ENCODE measurements around the gene A4GALT.

DNA sequence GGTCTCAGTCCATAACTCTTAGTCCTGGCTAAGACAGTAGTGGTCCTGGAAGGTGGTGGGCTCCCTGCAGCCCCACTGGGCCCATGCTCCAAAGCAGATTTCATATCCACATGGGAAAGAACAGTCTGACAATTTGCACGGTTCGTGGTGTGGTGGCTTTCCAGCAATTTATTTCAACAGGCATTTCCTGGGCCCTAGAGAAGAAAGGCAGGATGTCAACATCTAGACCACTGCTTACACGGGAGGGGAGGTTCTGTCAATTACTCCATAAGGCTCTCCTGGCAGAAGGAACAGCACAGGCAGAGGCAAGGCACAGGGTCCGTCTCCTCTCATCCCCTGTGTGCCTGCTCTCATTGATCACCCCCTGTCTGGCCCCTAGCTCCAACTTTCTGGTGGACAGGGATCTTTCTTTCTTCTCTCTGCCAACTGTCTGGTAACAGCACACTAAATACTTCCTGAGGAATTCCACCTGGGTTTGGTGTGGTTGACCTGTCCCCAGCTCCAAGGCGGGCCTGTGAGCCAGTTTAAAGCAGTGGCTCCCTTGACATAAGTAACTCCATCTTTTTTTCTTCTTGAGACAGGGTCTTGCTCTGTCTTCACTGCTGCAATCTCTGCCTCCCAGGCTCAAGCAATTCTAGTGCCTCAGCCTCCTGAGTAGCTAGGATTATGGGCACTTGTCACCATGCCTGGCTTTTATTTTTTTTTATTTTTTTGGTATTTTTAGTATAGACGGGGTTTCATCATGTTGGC lies 5.1 kb upstream of the A4GALT start:
- TF ChIP-seq, protein P1, sequence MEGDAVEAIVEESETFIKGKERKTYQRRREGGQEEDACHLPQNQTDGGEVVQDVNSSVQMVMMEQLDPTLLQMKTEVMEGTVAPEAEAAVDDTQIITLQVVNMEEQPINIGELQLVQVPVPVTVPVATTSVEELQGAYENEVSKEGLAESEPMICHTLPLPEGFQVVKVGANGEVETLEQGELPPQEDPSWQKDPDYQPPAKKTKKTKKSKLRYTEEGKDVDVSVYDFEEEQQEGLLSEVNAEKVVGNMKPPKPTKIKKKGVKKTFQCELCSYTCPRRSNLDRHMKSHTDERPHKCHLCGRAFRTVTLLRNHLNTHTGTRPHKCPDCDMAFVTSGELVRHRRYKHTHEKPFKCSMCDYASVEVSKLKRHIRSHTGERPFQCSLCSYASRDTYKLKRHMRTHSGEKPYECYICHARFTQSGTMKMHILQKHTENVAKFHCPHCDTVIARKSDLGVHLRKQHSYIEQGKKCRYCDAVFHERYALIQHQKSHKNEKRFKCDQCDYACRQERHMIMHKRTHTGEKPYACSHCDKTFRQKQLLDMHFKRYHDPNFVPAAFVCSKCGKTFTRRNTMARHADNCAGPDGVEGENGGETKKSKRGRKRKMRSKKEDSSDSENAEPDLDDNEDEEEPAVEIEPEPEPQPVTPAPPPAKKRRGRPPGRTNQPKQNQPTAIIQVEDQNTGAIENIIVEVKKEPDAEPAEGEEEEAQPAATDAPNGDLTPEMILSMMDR (IDR thresholded peaks at IDR 0.05) = no peak
- no peak for TF ChIP-seq EZH2 (IDR thresholded peaks at IDR 0.05; ENCODE audit: borderline replicate concordance, insufficient read depth, low read depth, low read length, poor library complexity, severe bottlenecking)
